ENCODE data around the gene EGFR.

GRCh38 chr7:55235115-55235514 lies 216.3 kb downstream of the EGFR start:
- no peak for TF ChIP-seq CTCF (IDR thresholded peaks at IDR 0.05)
- TF ChIP-seq POLR2A (IDR thresholded peaks at IDR 0.05): no peak
- TF ChIP-seq POLR2AphosphoS5 (IDR thresholded peaks at IDR 0.05): no peak

All from breast epithelium (tissue), 3 donors.